HG02870 (cell line): Measurements from ENCODE around the gene TTC38.
"Not testable (repeated sequence)": the region's sequence is repeated elsewhere in the genome, so short reads cannot be mapped to it uniquely, and the experiment has no call there.

Experiments used
- ATAC-seq: cut with Tn5 transposase; IDR thresholded peaks from one replicate; pipeline ENCODE4 v1.9.1; 2021; ENCODE audit warnings: mild to moderate bottlenecking, moderate library complexity; ENCODE audit not compliant: unreplicated experiment

The TTC38 gene

DNA sequence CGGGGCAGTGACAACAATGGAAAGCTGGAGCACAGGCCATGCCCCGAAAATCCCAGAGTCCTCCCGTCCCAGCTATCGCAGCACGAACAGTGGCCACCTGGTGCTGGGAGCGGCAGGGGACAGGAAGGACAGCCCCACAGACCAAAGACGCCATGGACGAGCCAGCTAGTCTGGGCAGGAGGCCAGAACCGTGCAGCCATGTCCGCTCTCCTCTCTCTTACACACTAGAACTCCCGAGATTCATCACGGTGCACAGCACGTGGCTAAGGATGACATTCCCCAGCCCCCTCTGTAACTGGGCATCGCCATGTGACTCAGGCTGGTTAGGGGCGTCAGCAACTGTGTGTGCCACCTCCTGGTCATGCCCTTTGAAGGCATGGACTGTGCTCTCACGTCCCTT lies 22.3 kb upstream of the TTC38 start:
- no peak for ATAC-seq

GRCh38 chr22:46246178-46246577 lies 21.6 kb upstream of the TTC38 start:
- no peak for ATAC-seq

GRCh38 chr22:46247443-46247975 lies 20.3 kb upstream of the TTC38 start:
- ATAC-seq, result no peak

- peak; percentile 82 for ATAC-seq
Measured at GRCh38 chr22:46250035-46250782, 17.6 kb upstream of the TTC38 start, which contains the start of gene CDPF1. TSS of gene CDPF1 (minus strand) at chr22:46250293. CDS start at chr22:46248284, 2,009 bp downstream.

DNA sequence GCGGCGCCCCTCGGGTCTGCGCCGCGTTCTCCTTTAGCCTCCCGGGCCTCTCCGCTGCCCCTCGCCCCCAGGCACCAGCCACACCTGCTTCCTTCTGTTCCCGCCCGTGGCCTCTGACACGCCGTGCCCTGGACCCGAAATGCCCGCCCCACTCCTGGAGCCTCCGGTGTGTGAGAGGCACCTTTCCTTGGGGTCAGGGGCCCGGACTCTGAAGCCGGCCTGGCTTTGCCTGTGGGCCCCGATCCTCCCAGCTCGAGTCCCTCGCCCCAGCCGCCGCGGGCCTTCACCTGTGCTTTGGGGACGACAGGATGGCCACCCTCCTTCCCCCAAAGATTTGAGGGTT lies 17.1 kb upstream of the TTC38 start:
- no peak for ATAC-seq

DNA sequence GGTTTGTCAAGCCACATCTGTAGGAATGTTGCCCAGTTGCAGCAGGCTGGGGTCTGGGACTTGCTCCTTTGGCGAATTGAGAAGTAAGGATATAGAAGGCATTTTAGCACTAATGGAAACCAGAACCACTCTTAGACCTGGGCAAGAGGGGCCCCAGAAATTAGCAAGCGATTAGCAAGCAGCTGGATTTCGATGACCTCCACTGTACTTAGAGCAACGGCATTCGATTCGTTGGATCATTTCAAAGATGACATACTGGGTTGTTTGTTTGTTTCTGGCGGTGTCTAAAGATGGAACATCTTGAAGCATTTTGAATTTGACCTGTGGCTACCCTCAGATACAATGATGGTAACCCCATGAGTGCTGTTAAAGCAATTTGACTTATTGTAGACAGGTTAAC lies 16.5 kb upstream of the TTC38 start:
- ATAC-seq, result no peak

- ATAC-seq, result no peak
Measured at GRCh38 chr22:46251816-46252380, 15.9 kb upstream of the TTC38 start.

- no peak for ATAC-seq
Measured at GRCh38 chr22:46256358-46256958, 11.3 kb upstream of the TTC38 start.

DNA sequence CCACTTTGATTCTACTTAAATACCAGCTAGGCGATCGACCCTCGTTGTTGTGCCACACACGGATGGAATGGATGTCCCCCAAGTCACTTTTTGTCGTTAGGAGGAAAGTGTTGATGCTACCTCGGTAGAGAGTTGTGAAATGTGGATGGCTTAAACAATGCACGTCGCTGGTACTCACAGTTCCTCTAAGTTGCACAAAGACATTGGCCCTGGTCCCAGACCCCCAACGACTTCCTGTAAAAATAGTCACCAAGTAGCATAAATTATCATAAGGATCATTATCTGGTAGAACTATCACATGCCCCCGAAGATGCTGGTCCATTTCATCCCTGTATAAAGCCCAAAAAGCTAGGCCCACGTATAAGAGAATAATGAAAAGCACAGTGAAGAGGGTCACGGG lies 8.4 kb upstream of the TTC38 start:
- ATAC-seq, result no peak

DNA sequence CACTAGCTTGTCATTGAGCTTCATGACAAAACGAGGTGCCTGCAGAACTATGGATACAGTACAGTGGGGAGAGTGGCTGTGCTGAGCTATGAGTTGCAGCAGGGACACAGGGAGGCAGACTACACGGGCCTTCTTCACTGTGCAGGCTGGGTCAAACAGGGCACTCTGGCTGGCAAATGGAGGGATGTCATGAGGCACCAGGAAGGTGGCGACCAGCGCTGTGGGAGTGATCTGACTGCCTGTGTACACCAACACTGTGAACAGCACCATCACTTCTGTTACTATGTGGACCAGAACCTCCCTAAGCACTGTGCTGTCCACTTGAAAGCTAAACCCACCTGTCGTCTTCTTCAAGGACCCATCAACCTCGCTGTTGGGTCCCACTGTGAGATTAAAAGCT lies 7.8 kb upstream of the TTC38 start:
- no peak for ATAC-seq

DNA sequence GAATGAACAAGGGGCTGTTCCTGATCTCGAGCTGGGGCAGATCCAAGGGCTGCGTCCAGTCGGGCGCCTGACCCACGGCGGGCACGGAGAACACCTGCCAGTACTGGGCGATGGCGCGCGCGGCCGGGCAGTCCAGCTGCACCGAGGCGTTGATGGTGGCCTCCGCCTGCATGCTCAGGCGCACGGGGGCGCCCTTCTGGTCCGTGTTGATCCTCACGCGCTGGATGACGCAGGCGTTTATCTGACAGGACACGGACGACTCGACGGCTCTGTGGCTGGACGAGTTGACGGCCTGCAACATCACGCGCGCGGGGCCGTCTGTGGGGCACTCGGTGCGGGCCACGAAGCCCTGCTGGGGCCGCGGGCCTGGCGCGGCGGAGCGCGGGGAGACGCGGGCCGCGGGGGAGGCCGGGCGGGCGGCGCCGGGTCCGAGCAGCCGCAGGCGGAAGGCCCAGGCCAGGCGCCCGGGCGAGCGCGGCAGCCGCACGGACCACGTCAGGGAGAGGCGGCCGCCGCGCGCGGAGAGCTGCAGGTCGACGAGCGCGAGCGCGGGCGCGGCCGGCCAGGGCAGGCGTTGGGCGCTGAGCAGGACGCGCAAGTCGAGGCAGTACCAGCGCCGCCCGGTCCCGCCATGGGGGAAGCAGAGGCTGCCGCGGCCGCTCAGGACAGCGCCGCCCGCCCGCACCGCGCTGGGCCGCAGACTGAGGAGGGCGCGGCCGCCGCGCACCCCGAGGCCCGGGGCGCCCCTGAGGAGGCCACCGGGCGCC lies 5.2 kb upstream of the TTC38 start:
- no peak for ATAC-seq

DNA sequence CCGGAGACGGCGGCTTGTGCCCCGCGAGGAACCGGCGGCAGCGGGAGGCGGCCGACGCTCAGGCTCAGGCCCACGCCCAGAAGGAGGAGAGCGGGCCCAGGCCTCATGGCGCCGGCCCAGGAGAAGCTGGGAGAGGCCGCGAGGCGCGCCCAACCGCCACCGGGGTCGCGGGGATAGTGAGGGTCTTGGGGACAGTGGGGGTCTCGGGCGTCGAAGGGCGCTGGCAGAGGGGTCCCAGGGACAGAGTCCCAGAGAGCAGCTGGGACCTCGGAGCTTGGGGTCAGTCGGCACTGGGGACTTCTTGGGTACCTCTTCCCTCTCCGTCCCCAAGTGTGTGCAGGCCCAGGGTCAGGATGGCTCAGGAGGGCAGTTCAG lies 4.6 kb upstream of the TTC38 start, which contains the start of gene PKDREJ:
Gene PKDREJ, minus strand, starts transcription at position 128 of the 375 bp plus-strand sequence. Its CDS starts 21 bp downstream, at position 107.
- no peak for ATAC-seq

DNA sequence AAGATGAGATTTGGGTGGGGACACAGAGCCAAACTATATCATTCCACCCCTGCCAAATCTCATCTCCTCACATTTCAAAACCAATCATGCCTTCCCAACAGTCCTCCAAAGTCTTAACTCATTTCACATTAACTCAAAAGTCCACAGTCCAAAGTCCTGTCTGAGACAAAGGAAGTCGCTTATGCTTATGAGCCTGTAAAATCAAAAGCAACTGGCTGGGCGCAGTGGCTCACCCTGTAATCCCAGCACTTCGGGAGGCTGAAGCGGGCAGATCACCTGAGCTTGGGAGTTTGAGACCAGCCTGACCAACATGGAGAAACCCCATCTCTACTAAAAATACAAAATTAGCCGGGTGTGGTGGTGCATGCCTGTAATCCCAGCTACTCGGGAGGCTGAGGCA lies 3.3 kb upstream of the TTC38 start:
- ATAC-seq, result not testable (repeated sequence)

DNA sequence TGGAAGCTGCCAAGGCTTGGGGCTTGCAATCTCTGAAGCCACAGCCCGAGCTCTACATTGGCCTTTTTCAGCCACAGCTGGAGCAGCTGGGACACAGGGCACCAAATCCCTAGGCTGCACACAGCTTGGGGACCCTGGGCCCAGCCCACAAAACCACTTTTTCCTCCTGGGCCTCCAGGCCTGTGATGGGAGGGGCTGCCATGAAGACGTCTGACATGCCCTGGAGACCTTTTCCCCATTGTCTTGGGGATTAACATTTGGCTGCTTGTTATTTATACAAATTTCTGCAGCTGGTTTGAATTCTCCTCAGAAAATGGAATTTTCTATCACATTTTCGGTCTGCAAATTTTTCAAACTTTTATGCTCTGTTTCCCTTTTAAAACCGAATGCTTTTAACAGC lies 2.2 kb upstream of the TTC38 start:
- not testable (repeated sequence) for ATAC-seq

- no peak for ATAC-seq
Measured at GRCh38 chr22:46269564-46269963, 1.8 kb downstream of the TTC38 start.

- ATAC-seq, result no peak
Measured at GRCh38 chr22:46272196-46272595, 4.4 kb downstream of the TTC38 start.

DNA sequence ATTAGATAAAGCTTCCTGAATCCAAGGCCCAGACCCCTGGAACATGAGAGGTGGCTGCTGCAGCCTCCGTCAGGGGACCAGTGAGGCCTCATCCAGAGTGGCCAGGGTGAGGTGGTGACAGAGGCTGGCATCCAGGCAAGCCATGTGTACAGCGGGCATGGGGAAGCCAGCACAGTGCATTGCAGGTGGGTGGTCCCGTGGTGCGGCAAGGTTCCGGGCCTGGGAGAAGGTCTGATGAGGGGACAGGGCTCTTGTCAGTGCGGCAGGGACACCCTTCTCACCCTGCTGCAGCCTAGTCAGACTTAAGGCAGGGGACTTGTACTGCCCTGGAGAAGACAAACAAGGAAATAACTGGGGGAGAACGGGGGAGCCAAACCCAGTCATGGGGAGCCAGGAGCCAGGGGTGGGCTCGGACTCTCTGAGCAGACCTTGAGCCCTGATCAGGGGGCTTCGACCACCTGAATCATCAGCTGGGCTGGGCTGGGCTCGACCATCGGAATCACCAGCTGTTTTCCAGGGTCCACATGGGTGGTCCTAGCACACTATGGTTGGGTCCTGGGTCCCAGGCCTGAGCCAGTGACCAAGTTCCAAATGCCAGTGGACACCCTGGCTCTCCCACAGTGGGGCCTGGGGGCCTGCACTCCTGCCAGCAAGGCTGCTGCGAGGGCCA lies 5.1 kb downstream of the TTC38 start:
- ATAC-seq, result no peak

- ATAC-seq, result no peak
Measured at GRCh38 chr22:46273432-46274148, 5.8 kb downstream of the TTC38 start.

DNA sequence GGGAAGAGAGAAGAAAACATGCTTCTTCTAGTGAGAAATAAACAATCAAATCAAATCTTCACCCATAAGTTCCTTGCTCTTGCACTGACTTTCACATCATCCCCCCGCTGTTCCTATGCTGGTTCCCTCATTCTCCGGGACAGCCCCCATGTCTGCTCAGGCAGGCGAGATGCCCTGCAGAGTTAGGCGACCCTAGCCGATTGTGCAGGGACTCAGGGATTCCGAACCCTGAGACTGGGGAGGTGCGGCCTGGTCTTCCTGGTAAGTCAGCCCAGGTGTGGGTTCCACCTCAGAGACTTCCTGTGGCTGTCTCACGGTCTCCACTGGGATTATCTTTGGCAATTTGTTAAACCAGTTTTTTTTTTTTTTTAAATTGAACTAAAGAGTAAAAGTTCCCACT lies 6.6 kb downstream of the TTC38 start:
- ATAC-seq, result no peak

- ATAC-seq, result no peak
Measured at GRCh38 chr22:46275455-46276122, 7.8 kb downstream of the TTC38 start.
